Ramos (cell line): ENCODE results near the gene ERICH4.
"Not testable (repeated sequence)": the region's sequence is repeated elsewhere in the genome, so short reads cannot be mapped to it uniquely, and the experiment has no call there.

Experiments used
- in situ Hi-C: fragments of 300-500 bp; cut with MboI; formaldehyde crosslinking; loops from one replicate; pipeline ENCODE4 v1.14.3; 2022; ENCODE audit warnings: low sequenced_read_pairs; ENCODE audit not compliant: unreplicated experiment

Gene ERICH4, protein sequence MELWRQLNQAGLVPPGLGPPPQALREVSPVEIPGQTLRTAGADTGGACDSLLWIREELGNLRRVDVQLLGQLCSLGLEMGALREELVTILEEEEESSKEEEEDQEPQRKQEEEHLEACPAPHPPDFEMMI

DNA sequence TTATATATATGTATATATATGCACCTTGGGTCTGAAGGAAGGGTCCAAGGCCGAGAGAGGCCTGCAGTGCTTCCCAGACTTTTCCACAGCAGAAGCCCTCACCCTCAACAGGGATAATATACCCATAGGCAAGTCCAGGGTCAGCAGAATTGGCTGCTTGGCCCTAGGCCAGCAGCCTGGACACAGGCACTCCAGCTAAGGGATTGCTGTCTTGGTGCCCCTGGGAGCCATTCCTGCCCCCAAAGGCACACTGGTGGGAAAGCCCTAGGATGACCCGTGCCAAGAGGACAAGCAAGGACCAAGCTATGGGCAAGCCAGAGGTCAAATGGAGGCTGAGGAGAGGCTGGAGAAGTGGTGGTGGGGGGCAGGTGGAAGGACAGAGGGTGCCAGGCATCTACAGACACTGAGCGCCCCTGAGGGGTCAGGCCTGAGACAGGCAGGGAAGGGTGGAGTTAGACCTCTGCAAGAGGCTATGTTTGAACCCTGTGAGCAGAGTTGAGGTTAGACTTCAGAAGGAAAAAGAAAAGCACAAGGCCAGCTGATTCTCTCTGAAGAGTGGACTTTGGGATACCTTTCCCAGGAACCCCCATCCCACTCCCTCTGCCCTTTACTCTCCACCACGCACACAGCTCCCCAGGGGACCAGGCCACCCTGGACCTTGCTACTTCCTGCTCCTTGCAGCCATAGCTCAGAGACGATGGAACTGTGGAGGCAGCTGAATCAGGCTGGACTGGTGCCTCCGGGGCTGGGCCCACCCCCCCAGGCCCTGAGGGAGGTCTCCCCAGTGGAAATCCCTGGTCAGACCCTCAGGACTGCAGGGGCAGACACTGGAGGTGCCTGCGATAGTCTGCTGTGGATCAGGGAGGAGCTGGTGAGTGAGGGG is at the start of gene ERICH4:
Gene ERICH4 (plus strand): TSS at position 684 of the 883 bp plus-strand sequence. CDS start 14 bp downstream, at position 698.
- in situ Hi-C loops, result no loop called here

DNA sequence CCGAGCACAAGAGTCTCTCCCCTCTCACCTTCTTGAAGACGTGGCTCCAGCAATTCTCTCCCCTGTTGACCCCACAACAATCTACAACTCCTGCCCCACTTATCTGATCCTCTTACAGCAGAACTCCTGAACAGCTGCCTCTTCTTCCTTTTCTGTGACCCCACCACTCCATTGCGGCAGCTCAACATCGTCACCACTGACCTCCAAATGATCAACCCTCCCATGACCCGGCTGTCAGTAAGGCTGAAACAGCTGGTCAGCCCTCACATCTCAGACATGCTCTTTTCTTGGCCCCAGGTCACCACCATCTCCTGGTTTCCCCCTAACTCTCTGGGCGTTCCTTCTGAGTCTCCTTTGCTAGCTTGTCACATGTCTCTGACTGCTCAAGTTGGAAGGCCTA is 47.6 kb upstream of the ERICH4 start:
- in situ Hi-C loops, result no loop called here

DNA sequence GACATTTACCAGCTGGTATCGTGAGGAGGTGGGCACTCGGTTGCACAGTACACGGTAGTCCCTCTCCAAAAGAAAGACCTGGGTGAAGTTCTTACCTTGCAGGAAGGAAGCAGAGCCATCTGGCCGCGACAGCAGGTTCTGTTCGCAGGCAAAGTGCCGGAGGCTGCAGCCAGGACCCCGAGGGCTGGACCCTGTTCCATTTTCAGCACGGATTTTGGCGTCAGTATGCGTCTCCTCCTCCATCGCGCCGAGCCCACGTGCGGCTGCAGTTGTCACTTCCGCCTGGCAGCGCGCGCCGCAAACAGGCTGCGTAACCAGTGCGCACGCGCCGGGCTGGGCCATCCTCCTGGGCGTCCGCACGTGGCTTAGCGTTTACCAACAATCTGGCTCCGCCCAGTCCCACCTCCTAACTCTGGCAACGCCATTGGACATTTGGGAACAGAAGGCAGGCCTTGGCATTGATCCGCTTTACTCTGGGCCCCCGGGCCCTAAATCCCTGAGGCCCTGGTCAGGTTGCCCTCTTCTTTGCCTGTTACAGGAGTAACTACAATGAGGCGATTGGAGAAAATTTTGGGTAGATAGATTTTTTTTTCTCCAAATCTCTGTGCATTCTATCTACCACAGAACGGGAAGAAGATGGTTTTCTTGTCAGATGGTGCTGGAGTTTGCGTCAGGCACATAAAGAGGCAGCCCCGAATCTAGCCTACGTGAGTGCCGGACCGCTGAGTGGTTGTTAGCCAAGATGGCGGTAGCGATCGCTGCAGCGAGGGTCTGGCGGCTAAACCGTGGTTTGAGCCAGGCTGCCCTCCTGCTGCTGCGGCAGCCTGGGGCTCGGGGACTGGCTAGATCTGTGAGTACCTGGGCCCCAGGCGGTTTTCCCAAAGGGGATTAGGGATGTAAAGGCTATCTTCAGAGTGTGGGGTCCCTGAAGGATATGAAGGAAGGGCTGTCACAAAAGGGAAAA is 45.6 kb upstream of the ERICH4 start, which contains the start of the genes BCKDHA and EXOSC5:
Gene BCKDHA (plus strand): TSS at position 733 of the 964 bp plus-strand sequence. CDS start 10 bp downstream, at position 743.
Gene EXOSC5 (minus strand): TSS at position 274 of the 964 bp plus-strand sequence. CDS start 31 bp downstream, at position 243.
- in situ Hi-C loops, result no loop called here

DNA sequence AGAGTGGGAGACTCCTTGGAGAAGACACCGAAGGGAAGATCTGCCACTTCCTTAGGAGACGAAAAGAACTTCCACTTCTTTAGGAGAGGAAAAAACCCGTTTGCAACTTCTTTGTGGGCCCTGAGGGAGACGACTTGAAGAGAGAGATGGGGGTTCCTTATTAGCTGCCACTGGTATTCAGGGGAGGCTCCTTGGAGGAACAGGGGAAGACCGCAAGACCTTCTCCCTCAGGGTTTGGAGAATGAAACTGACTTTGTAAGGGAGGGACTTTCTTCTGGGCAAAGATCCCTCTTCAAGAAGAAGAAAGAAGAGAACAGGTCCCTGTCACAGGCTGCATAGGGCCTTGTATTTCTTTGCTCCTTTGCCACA is 44.9 kb upstream of the ERICH4 start:
- in situ Hi-C loops, result no loop called here

DNA sequence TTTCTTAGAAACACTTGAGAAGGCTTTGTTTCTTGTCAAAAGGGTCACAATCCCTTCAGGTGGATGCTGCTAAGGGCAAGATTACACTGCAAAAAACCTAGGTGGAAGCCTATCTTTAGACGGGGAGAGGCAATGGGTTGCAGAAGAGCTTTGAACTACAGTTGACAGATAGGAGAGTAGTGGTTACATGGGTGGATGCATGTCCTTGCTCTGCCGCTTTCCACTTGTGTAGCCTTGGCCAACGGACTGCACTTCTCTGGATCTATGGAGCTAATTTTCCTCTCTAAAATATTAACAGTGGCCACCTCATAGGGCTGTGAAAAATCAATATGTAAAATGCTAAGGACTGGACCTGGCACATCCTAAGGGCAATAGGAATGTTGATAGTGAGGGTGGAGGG is 44.4 kb upstream of the ERICH4 start:
- in situ Hi-C loops, result no loop called here

DNA sequence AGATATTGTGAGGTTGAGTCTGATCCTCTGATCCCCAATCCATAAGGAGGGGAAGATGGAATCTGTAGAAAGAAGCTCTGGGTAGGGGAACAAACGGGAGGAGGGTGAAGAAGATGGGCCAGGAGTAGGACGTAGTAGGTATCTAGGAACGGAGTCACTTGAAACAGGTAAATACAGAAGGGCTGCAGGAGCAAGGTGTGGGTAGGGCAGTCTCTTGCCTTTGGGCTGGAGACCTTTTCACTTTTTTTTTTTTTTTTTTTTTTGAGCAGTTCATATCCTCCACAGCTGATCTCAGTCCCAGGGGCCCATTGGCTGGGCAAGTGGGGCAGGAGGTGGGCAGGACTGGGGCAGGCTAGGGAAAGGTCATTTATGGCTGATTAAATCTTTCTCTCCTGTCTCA is 43.9 kb upstream of the ERICH4 start:
- in situ Hi-C loops, result no loop called here

DNA sequence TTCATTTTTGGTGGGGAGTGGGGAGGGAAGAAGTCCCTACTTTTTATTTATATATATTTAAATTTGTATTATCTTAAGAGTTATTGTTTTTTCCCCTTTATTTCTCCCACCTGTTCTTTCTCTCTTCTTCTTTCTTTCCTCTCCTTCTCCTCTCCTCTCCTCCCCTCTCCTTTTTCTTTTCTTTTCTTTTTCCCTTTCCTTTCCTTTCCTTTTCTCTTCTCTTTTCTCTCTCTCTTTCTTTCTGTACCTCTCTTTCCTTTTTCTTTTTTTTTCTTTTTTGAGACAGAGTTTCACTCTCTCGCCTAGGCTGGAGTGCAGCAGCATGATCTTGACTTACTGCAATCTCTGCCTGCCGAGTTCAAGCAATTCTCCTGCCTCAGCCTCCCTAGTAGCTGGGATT is 43.4 kb upstream of the ERICH4 start:
- in situ Hi-C loops, result no loop called here

DNA sequence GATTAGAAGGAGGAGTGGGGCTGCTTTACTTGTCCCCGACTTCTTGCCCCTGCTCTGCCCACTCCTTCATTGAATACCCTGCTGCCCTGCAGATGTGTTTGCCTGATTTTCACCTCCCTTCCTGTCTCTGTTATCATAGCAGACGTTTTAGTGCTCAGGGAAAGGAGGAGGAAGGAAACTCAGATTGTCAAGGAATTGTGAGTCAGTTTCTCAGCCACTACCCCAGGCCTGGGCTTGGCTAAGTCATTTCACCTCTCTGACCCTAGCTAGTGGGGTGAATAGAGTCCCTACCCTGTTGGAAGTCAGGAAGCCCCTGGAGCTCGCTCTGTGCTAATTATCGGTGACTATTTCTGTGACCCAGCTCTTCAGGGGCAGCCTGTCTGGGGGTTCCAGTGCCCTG is 41.5 kb upstream of the ERICH4 start:
- in situ Hi-C loops, result no loop called here

DNA sequence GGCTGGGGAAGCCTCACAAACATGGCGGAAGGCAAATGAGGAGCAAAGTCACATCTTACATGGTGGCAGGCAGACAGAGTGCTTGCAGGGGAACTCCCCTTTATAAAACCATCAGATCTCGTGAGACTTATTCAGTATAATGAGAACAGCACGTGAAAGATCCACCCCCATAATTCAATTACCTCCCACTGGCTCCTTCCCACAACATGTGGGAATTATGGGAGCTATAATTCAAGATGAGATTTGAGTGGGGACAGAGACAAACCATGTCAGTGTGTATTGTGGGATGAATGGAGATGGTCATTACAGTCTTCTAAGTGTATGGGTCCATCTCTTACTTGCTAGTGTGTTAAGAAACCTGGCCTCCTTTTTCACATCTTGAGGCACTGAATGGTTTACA is 40.9 kb upstream of the ERICH4 start:
- in situ Hi-C loops, result no loop called here

DNA sequence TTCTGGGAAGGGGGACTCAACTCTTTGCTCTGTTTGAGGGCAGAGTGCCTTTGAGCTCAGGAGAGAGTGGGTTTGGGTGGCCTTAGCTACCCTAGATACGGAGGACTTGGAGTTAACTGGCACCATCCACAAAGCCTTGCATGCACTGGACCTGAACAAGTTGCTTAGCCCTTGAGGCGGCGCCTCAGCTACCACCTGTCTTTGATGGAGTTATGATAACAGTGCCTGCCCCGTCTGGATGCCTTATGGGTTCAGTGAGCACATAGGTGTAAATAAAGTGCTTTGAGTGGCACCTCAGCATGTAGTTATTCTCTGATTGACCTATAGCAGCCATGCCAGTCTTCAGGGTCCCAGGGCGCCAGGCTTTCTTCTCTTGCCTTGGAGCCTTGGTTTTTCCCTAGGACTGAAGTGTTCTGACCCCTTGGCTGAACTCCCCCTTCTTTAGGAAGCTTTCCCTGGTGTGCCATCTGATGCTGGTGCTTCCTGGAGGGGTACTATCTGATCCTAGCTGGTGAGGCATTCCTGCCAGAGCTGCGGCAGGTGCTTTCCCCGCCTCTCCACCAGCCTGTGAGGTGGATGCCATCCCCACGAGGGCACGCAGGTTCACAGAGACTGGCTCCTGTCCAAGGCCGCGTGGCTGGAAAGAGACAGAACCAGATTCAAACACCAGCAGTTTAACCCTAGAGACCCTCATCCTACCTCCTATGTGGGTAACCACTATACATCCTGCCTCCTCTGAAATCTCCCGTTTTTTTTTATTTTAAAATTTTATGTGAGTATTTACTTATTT is 39.6 kb upstream of the ERICH4 start:
- in situ Hi-C loops, result no loop called here

DNA sequence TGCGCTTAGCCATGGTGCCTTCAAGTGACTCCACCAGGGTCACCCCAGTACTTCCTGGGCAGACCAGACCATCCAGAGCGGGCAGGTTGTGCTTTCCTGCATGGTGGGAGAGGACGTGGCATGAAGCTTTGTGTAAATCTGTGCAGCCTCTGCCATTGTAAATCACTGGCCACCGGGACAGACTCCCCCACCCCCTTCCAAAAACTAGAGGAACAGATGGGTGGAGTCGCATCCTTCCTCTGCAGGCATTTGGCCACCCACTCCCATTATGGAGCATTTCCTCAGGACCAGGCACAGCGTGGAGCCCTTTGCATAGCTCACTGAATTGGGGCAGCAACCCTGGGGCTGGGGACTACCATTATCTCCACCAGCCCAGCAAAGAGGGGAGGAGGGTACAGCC is 37.2 kb upstream of the ERICH4 start:
- in situ Hi-C loops, result no loop called here

DNA sequence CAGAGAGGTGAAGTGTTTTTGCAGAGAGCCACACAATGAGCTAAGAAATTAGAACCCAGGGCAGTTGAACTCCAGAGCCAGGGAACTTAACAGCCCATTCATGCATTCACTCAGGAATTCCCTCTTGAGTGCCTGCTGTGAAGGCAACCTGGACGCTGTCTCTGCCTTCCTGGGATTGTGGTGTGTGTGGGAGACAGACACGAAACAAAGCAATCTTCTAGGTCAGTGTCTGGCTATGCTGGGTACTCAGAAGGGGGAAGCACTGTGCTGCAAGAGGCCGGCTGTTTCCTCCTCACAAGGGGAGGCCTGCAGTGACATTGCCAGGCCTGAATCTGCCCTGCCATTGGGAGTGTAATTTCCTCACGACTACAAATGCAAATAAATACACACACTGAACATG is 35.7 kb upstream of the ERICH4 start:
- in situ Hi-C loops, result no loop called here

DNA sequence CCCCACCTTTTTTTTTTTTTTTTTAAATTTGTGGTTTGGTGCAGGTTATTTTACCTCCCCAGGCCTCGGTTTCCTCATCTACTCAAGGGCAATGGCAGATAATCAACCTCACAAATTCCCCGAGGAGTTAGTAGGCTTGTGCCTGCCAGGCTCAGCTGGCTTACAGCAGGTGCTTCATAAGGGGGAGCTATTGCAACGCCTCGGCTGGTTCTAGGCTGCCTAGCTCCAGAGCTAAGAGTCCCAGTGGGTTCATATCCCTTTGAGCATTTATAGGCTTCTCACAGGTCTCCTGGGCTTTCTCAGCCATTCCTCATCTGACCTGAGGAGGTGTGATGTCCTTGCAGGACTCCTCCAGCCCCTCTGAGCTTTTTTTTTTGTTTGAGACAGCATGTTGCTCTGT is 34.7 kb upstream of the ERICH4 start:
- in situ Hi-C loops, result no loop called here

DNA sequence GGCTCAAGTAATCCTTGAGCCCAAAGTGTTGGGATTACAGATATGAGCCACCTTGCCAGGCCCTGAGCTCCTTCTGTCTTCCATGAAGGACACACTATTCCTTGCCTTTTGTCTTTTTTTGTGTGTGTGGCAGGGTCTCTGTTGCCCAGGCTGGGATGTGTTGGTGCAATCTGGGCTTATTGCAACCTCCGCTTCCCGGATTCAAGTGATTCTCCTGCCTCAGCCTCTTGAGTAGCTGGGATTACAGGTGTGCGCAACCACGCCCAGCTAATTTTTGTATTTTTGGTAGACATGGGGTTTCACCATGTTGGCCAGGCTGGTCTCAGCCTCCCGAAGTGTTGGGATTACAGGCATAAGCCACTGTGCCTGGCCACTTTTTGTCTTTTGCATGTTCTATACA is 34.1 kb upstream of the ERICH4 start:
- in situ Hi-C loops, result not testable (repeated sequence)

DNA sequence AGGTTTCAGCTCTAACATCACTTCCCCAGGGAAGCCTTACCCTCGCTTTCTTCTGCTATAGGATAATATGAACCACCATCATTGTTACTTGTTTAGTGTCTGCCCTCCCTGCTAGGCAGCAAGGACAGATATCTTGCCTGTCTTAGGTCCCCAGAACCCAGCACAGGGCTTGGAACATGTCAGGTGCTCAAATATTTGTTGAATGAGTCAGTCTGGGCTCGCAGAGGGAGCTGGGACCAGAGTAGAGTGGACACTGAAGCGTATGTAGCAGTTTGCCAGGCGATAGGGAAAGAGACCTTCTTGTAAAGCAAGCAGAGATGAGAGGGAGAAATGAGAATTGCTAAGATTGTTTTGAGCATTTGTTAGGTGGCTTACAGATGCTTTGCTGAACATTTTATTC is 33.7 kb upstream of the ERICH4 start:
- in situ Hi-C loops, result no loop called here

DNA sequence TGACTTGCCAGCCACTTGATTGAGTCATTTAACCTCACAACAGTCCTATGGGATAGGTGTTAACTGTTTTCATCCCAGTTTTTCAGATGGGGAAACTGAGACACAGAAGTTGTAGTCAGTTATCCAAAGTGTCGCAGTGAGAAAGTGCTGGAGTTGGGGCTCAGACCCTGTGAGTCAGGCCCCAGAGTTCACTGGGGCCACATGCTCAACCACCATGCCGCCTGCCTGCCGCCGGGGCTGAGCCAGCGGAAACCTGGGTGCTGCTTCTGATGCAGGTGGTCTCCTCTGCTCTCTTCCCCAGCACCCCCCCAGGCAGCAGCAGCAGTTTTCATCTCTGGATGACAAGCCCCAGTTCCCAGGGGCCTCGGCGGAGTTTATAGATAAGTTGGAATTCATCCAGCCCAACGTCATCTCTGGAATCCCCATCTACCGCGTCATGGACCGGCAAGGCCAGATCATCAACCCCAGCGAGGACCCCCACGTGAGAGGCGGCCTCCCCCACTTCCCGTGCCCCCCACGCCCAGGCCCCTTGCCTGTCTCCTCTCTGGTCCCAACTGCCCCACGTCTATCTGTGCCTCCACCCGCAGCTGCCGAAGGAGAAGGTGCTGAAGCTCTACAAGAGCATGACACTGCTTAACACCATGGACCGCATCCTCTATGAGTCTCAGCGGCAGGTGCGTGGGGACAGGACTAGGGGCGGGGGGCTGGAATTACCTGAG is 32.5 kb upstream of the ERICH4 start:
- in situ Hi-C loops, result no loop called here

DNA sequence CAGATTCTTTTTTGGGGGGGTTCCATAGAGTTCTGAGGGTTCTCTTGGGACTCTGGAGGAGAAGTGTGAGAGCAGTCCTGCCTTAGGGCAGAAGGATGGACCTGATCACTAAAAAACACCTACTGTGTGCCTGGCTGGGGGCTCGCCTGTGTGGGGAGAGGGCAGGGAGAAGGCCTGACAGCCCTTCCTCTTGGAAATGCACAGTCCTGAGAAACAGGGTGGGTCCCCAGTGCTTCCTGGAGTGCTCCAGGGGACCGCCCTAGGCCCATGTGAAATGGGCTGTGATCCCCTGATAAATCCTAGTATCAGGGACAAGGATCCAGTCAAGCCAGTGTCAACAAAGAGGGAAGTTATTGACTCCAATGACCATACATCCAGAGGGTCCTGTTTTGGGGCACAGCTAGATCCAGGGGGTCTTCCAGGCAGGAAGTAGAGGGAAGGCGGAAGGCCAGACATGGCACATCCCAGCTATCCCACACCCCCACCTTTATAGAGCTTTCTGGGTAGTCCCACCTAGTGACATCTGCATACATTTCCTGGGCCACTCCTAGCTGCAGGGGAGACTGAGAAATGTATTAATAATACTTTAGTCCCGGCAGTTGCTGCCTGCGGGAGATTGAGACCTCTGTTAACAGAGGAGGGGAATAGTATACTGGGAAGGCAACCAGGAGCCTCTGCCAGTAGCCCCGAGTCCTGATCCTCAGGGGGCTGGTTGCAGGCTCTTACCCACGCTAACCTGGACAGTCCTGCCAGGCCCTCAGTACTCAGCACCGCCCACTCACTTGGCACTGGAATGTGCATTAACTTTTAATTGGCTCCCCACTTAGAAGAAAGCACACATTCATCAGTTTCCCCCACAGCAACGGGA is 31.6 kb upstream of the ERICH4 start:
- in situ Hi-C loops, result no loop called here

DNA sequence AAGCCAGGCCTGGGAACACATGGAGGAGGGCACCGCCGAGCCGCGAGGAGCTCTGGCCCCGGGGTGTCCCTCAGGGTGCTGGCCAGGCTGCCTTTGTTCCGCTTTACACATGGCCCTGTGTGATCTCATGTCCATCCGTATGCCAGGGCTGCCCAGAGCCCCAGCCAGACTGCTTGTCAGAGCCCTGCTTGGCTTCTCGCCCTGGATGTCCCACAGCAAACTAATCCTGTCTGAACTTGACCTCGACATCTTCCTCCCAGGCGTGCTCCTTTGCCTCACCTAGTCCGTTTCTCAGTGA is 31.0 kb upstream of the ERICH4 start:
- in situ Hi-C loops, result no loop called here

DNA sequence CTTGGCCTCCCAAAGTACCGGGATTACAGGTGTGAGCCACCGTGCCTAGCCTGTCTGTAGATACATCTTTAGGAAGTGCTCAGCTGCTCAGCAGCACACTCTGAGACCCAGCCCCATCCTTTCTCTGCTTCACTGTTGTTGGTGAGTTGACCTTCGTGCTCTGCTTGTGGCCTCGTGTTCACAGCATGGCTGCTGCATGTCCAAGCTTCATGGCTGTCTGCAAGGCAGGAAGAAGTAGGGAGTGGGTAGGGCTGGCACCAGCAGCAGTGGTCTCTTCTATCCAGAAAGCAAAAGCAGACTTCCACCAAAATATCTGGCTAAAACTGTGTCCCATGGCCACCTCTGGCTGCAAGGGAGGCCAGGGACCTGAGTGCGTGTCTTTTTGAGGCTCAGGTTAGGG is 30.0 kb upstream of the ERICH4 start:
- in situ Hi-C loops, result no loop called here
